GM12875 (cell line): ENCODE measurements around the gene S1PR4.
"Not testable (repeated sequence)": the region's sequence is repeated elsewhere in the genome, so short reads cannot be mapped to it uniquely, and the experiment has no call there.

Source experiments
- H3K4me3 ChIP-seq: one replicate; pipeline ENCODE4 v1.5.1; 2011; ENCODE audit warnings: low read depth, low read length, control low read depth
- TF ChIP-seq, protein P1 (sequence below): IDR thresholded peaks from 2 replicates; pipeline ENCODE4 v1.5.1; 2011; ENCODE audit warnings: low read depth, mild to moderate bottlenecking, control low read depth, inconsistent platforms, low read length, moderate library complexity, borderline replicate concordance; ENCODE audit not compliant: insufficient read depth

S1PR4 gene

GRCh38 chr19:3162418-3163229 lies 15.9 kb upstream of the S1PR4 start:
- H3K4me3 ChIP-seq: no peak overlapping the region
- TF ChIP-seq, protein P1, sequence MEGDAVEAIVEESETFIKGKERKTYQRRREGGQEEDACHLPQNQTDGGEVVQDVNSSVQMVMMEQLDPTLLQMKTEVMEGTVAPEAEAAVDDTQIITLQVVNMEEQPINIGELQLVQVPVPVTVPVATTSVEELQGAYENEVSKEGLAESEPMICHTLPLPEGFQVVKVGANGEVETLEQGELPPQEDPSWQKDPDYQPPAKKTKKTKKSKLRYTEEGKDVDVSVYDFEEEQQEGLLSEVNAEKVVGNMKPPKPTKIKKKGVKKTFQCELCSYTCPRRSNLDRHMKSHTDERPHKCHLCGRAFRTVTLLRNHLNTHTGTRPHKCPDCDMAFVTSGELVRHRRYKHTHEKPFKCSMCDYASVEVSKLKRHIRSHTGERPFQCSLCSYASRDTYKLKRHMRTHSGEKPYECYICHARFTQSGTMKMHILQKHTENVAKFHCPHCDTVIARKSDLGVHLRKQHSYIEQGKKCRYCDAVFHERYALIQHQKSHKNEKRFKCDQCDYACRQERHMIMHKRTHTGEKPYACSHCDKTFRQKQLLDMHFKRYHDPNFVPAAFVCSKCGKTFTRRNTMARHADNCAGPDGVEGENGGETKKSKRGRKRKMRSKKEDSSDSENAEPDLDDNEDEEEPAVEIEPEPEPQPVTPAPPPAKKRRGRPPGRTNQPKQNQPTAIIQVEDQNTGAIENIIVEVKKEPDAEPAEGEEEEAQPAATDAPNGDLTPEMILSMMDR: no peak

GRCh38 chr19:3163230-3163886 lies 15.2 kb upstream of the S1PR4 start:
- H3K4me3 ChIP-seq: no peak overlapping the region
- TF ChIP-seq, protein P1: peak; percentile 98

- H3K4me3 ChIP-seq: no peak overlapping the region
Observed at GRCh38 chr19:3163943-3164342, 14.6 kb upstream of the S1PR4 start.

GRCh38 chr19:3167533-3168272 lies 10.9 kb upstream of the S1PR4 start:
- H3K4me3 ChIP-seq: no peak overlapping the region
- TF ChIP-seq, protein P1: no peak

More at GRCh38 chr19:3163943-3164342, 14.6 kb upstream of the S1PR4 start:
- TF ChIP-seq, protein P1: no peak

DNA sequence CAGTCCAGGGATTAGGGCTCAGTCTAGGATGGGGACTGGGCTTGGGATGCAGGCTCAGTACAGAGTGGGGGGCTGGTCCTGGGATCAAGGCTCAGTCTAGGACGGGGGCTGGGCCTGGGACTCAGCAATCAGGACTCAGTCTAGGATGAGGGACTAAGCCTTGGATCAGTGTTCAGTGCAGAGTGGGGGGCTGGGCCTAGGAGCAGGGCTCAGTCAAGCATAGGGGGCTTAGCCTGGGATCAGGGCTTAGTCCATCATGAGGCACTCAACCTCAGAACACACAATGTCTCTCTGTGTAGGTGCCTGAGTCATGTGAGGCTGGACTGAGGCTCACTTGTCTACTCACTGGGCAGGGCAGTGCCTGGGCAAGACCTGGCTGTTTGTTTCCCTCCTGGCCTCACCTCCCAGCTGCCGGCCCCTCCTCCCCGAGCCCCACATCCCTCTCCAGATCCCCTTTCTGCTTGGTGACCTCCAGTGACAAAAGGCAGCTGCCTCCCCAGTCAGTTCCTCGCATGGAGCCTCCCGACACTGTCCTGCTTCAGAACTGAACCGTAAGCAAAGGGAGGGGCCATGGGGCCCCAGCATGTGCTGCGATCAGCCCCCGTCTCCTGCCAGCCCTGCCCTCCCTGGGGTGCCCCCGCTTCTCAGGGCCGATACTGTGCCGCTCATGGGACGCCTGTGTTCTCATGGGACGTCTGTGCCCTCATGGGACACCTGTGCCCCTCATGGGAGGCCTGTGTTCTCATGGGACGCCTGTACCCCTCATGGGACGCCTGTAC lies 6.5 kb upstream of the S1PR4 start:
- TF ChIP-seq, protein P1: no peak
- no peak overlapping the region for H3K4me3 ChIP-seq

DNA sequence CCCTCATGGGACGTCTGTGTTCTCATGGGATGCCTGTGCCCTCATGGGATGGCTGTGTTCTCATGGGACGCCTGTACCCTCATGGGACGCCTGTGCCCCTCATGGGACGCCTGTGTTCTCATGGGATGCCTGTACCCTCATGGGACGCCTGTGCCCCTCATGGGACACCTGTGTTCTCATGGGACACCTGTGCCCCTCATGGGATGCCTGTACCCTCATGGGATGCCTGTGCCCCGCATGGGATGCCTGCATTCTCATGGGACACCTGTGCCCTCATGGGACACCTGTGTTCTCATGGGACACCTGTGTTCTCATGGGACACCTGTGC lies 5.9 kb upstream of the S1PR4 start:
- H3K4me3 ChIP-seq: not testable (repeated sequence)
